GM23338 (cell line): ENCODE measurements around the gene GALM. TPM values are rescaled to one million over a fixed set of nuclear protein-coding genes. Genes with fewer than 3 reads are reported as not detected.

Source experiments
- ATAC-seq: fragments of 200-7000 bp; cut with Tn5 transposase; 3 replicates; pipeline ENCODE4 v1.9.1; 2020
- DNase-seq: peaks from one replicate; pipeline ENCODE4 v3.0.0-alpha.2; 2015; ENCODE audit warnings: low spot score
- H2AFZ ChIP-seq: fragments of 200-600 bp; sonication (generic); 2 replicates; pipeline ENCODE4 v1.8.0; 2016; ENCODE audit warnings: antibody characterized with exemption, mild to moderate bottlenecking, moderate library complexity
- H3F3A ChIP-seq: fragments of 200-600 bp; sonication (generic); replicated peaks from 2 replicates; pipeline ENCODE4 v1.8.0; 2017; ENCODE audit warnings: antibody characterized with exemption, mixed run types, low read depth
- H3K27ac ChIP-seq: fragments of 200-600 bp; sonication (generic); 2 replicates; pipeline ENCODE4 v1.6.1; 2016; ENCODE audit warnings: low read depth
- H3K27me3 ChIP-seq: fragments of 200-600 bp; sonication (generic); 2 replicates; pipeline ENCODE4 v1.8.0; 2016; ENCODE audit warnings: mild to moderate bottlenecking, mixed run types, moderate library complexity; ENCODE audit not compliant: insufficient read depth
- H3K36me3 ChIP-seq: fragments of 200-600 bp; sonication (generic); 2 replicates; pipeline ENCODE4 v1.8.0; 2016; ENCODE audit warnings: mild to moderate bottlenecking; ENCODE audit not compliant: insufficient read depth
- H3K4me1 ChIP-seq: fragments of 200-600 bp; sonication (generic); 2 replicates; pipeline ENCODE4 v1.8.0; 2016; ENCODE audit warnings: mild to moderate bottlenecking, moderate library complexity; ENCODE audit not compliant: insufficient read depth
- H3K4me2 ChIP-seq: fragments of 200-600 bp; sonication (generic); 2 replicates; pipeline ENCODE4 v1.7.1; 2017; ENCODE audit warnings: mixed run types
- H3K4me3 ChIP-seq: fragments of 200-600 bp; sonication (generic); 2 replicates; pipeline ENCODE4 v1.6.1; 2016; ENCODE audit warnings: mixed run types
- H3K79me2 ChIP-seq: fragments of 200-600 bp; sonication (generic); replicated peaks from 2 replicates; pipeline ENCODE4 v1.8.0; 2017; ENCODE audit warnings: mild to moderate bottlenecking; ENCODE audit not compliant: insufficient read depth
- H3K9me2 ChIP-seq: fragments of 200-600 bp; sonication (generic); 2 replicates; pipeline ENCODE4 v1.8.0; 2017; ENCODE audit not compliant: insufficient read depth
- H4K20me1 ChIP-seq: fragments of 200-600 bp; sonication (generic); replicated peaks from 2 replicates; pipeline ENCODE4 v1.8.0; 2017; ENCODE audit warnings: mild to moderate bottlenecking; ENCODE audit not compliant: insufficient read depth
- H3K27ac Mint-ChIP-seq: 2 replicates; pipeline ENCODE4 v1.8.0; 2020; ENCODE audit warnings: inconsistent platforms, mild to moderate bottlenecking, moderate library complexity, mixed read lengths
- H3K27me3 Mint-ChIP-seq: 3 replicates; pipeline ENCODE4 v1.8.0; 2022; ENCODE audit warnings: low read depth, mild to moderate bottlenecking, moderate library complexity, mixed read lengths, inconsistent platforms; ENCODE audit not compliant: insufficient read depth, poor library complexity
- H3K36me3 Mint-ChIP-seq: 3 replicates; pipeline ENCODE4 v1.8.0; 2021; ENCODE audit warnings: low read depth, mild to moderate bottlenecking, inconsistent platforms, moderate library complexity, mixed read lengths
- H3K4me1 Mint-ChIP-seq: 3 replicates; pipeline ENCODE4 v1.8.0; 2020; ENCODE audit warnings: mild to moderate bottlenecking, inconsistent platforms, mixed read lengths
- H3K4me3 Mint-ChIP-seq: 3 replicates; pipeline ENCODE4 v1.8.0; 2021; ENCODE audit warnings: moderate library complexity, mild to moderate bottlenecking, inconsistent platforms, mixed read lengths
- H3K9me3 Mint-ChIP-seq: 3 replicates; pipeline ENCODE4 v1.8.0; 2020; ENCODE audit warnings: moderate library complexity, mild to moderate bottlenecking, inconsistent platforms, mixed read lengths
- CREB1 ChIP-seq: fragments of 250-450 bp; sonication (Bioruptor Pico); IDR thresholded peaks from 2 replicates; pipeline ENCODE4 v1.5.0; 2020; ENCODE audit warnings: low read depth, mild to moderate bottlenecking, moderate library complexity
- EZH2 ChIP-seq: fragments of 200-600 bp; sonication (generic); IDR thresholded peaks from one replicate; pipeline ENCODE4 v1.8.0; 2017; ENCODE audit warnings: antibody characterized with exemption, mild to moderate bottlenecking, low read depth; ENCODE audit not compliant: unreplicated experiment
- EZH2phosphoT487 ChIP-seq: fragments of 200-600 bp; sonication (generic); IDR thresholded peaks from one replicate; pipeline ENCODE4 v1.8.1; 2018; ENCODE audit warnings: antibody characterized with exemption; ENCODE audit not compliant: unreplicated experiment
- JUNB ChIP-seq: IDR thresholded peaks from one replicate; pipeline ENCODE4 v1.6.1; 2016; ENCODE audit warnings: antibody characterized with exemption; ENCODE audit not compliant: unreplicated experiment
- NANOG ChIP-seq: IDR thresholded peaks from 2 replicates; pipeline ENCODE4 v1.6.1; 2016; ENCODE audit warnings: antibody characterized with exemption, borderline replicate concordance
- POLR2AphosphoS5 ChIP-seq: IDR thresholded peaks from 2 replicates; pipeline ENCODE4 v1.6.1; 2016; ENCODE audit warnings: antibody characterized with exemption, low read depth
- STAT1 ChIP-seq: IDR thresholded peaks from one replicate; pipeline ENCODE4 v1.6.1; 2016; ENCODE audit warnings: antibody characterized with exemption; ENCODE audit not compliant: unreplicated experiment
- ZNF114 ChIP-seq: fragments of 250-450 bp; sonication (Bioruptor Pico); IDR thresholded peaks from 2 replicates; pipeline ENCODE4 v1.5.0; 2020; ENCODE audit warnings: mild to moderate bottlenecking, moderate library complexity
- ZNF331 ChIP-seq: fragments of 250-450 bp; sonication (Bioruptor Pico); IDR thresholded peaks from 2 replicates; pipeline ENCODE4 v1.5.0; 2020; ENCODE audit warnings: low read depth, mild to moderate bottlenecking, moderate library complexity
- polyA plus RNA-seq: library from polyadenylated mRNA; unstranded; fragments of >200 nt; fragmentation: Nextera tagmentation; extraction: Ambion mirVana; gene quantifications from 2 replicates; pipeline ENCODE4 v1.2.1, GENCODE V29; 2016
- total RNA-seq: library from RNA; depleted of rRNA; stranded (reverse); fragments of >200 nt; shearing (Covaris generic); gene quantifications from 2 replicates; pipeline ENCODE4 v1.2.3, GENCODE V29; 2014
- TF ChIP-seq, protein P1 (sequence below), 2 experiments: fragments of 200-600 bp in 1 of 2; sonication (generic) in 1 of 2; conservative IDR thresholded peaks; 2 replicates each; pipeline versions ENCODE4 v1.5.1 to v1.6.1; 2016 to 2017; ENCODE audit warnings: antibody characterized with exemption in 2 of 2, low read depth in 2 of 2, mild to moderate bottlenecking in 2 of 2, moderate library complexity in 1 of 2
- TF ChIP-seq, protein P2 (sequence below): fragments of 250-450 bp; sonication (Bioruptor Pico); IDR thresholded peaks from 2 replicates; pipeline ENCODE4 v1.5.0; 2020; ENCODE audit warnings: mild to moderate bottlenecking, moderate library complexity
- TF ChIP-seq, protein P3 (sequence below): IDR thresholded peaks from 2 replicates; pipeline ENCODE4 v1.6.1; 2016; ENCODE audit warnings: antibody characterized with exemption
- TF ChIP-seq, protein P4 (sequence below): IDR thresholded peaks from one replicate; pipeline ENCODE4 v1.6.1; 2018; ENCODE audit warnings: antibody characterized with exemption; ENCODE audit not compliant: unreplicated experiment

The GALM gene
- total and polyA plus RNA-seq, 2 experiments from 2014 or later = 9.3 to 21.6 TPM

DNA sequence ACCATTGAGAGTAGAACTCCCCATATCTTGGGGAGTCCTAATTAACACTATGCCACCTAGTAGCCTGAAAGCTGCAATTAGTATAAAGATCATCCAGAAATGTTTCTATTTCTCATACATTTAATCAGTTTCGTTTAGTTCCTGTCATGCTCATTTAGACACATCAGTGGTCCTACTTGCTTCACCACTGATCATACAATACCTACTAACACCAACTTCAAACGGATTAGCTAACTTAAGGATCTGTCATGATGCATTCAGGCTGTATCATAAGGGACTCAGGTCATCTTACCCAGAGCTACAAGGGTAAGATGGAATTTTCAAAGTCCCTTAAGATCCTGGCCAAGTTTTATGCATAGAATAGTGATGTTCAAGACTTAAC lies 78.5 kb downstream of the GALM start:
- Histone ChIP-seq H3K27me3 (no peaks in the 10 kb centered on the region), H3K79me2 (peaks cover 62% of the 10 kb centered on the region), H3K36me3 (peaks cover 67% of the 10 kb centered on the region), H3K4me1 (peaks cover 4% of the 10 kb centered on the region; the same call in 1 of the 2 replicates), H3K9me2 (no peaks in the 10 kb centered on the region), H3K4me3 (no peak overlapping the region), H4K20me1 (peaks cover 59% of the 10 kb centered on the region), H2AFZ (no peak overlapping the region), H3F3A (peaks cover 65% of the 10 kb centered on the region), H3K4me2 (no peak overlapping the region), H3K27ac (no peak overlapping the region)
- Mint-ChIP-seq H3K27me3 (peaks cover 8% of the 10 kb centered on the region), H3K4me3 (no peak overlapping the region), H3K9me3 (peaks cover 3% of the 10 kb centered on the region; the same call in 1 of the 3 replicates), H3K4me1 (peaks cover 29% of the 10 kb centered on the region), H3K36me3 (peaks cover 95% of the 10 kb centered on the region), H3K27ac (no peak overlapping the region)
- TF ChIP-seq, protein P1, sequence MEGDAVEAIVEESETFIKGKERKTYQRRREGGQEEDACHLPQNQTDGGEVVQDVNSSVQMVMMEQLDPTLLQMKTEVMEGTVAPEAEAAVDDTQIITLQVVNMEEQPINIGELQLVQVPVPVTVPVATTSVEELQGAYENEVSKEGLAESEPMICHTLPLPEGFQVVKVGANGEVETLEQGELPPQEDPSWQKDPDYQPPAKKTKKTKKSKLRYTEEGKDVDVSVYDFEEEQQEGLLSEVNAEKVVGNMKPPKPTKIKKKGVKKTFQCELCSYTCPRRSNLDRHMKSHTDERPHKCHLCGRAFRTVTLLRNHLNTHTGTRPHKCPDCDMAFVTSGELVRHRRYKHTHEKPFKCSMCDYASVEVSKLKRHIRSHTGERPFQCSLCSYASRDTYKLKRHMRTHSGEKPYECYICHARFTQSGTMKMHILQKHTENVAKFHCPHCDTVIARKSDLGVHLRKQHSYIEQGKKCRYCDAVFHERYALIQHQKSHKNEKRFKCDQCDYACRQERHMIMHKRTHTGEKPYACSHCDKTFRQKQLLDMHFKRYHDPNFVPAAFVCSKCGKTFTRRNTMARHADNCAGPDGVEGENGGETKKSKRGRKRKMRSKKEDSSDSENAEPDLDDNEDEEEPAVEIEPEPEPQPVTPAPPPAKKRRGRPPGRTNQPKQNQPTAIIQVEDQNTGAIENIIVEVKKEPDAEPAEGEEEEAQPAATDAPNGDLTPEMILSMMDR (conservative IDR thresholded peaks at IDR 0.05; ENCODE audit: low read depth in 2 of 2) = no peak
- TF ChIP-seq, protein P2, sequence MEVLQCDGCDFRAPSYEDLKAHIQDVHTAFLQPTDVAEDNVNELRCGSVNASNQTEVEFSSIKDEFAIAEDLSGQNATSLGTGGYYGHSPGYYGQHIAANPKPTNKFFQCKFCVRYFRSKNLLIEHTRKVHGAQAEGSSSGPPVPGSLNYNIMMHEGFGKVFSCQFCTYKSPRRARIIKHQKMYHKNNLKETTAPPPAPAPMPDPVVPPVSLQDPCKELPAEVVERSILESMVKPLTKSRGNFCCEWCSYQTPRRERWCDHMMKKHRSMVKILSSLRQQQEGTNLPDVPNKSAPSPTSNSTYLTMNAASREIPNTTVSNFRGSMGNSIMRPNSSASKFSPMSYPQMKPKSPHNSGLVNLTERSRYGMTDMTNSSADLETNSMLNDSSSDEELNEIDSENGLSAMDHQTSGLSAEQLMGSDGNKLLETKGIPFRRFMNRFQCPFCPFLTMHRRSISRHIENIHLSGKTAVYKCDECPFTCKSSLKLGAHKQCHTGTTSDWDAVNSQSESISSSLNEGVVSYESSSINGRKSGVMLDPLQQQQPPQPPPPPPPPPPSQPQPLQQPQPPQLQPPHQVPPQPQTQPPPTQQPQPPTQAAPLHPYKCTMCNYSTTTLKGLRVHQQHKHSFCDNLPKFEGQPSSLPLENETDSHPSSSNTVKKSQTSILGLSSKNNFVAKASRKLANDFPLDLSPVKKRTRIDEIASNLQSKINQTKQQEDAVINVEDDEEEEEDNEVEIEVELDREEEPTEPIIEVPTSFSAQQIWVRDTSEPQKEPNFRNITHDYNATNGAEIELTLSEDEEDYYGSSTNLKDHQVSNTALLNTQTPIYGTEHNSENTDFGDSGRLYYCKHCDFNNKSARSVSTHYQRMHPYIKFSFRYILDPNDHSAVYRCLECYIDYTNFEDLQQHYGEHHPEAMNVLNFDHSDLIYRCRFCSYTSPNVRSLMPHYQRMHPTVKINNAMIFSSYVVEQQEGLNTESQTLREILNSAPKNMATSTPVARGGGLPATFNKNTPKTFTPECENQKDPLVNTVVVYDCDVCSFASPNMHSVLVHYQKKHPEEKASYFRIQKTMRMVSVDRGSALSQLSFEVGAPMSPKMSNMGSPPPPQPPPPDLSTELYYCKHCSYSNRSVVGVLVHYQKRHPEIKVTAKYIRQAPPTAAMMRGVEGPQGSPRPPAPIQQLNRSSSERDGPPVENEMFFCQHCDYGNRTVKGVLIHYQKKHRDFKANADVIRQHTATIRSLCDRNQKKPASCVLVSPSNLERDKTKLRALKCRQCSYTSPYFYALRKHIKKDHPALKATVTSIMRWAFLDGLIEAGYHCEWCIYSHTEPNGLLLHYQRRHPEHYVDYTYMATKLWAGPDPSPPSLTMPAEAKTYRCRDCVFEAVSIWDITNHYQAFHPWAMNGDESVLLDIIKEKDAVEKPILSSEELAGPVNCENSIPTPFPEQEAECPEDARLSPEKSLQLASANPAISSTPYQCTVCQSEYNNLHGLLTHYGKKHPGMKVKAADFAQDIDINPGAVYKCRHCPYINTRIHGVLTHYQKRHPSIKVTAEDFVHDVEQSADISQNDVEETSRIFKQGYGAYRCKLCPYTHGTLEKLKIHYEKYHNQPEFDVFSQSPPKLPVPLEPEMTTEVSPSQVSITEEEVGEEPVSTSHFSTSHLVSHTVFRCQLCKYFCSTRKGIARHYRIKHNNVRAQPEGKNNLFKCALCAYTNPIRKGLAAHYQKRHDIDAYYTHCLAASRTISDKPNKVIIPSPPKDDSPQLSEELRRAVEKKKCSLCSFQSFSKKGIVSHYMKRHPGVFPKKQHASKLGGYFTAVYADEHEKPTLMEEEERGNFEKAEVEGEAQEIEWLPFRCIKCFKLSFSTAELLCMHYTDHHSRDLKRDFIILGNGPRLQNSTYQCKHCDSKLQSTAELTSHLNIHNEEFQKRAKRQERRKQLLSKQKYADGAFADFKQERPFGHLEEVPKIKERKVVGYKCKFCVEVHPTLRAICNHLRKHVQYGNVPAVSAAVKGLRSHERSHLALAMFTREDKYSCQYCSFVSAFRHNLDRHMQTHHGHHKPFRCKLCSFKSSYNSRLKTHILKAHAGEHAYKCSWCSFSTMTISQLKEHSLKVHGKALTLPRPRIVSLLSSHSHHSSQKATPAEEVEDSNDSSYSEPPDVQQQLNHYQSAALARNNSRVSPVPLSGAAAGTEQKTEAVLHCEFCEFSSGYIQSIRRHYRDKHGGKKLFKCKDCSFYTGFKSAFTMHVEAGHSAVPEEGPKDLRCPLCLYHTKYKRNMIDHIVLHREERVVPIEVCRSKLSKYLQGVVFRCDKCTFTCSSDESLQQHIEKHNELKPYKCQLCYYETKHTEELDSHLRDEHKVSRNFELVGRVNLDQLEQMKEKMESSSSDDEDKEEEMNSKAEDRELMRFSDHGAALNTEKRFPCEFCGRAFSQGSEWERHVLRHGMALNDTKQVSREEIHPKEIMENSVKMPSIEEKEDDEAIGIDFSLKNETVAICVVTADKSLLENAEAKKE (CRISPR knock-in tag) = no peak
- no peak for TF ChIP-seq EZH2phosphoT487
- TF ChIP-seq EZH2 = no peak
- no peak for TF ChIP-seq CREB1 (CRISPR knock-in tag)
- no peak for TF ChIP-seq JUNB
- TF ChIP-seq NANOG = no peak
- TF ChIP-seq, protein P3, sequence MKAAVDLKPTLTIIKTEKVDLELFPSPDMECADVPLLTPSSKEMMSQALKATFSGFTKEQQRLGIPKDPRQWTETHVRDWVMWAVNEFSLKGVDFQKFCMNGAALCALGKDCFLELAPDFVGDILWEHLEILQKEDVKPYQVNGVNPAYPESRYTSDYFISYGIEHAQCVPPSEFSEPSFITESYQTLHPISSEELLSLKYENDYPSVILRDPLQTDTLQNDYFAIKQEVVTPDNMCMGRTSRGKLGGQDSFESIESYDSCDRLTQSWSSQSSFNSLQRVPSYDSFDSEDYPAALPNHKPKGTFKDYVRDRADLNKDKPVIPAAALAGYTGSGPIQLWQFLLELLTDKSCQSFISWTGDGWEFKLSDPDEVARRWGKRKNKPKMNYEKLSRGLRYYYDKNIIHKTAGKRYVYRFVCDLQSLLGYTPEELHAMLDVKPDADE = no peak
- TF ChIP-seq, protein P4, sequence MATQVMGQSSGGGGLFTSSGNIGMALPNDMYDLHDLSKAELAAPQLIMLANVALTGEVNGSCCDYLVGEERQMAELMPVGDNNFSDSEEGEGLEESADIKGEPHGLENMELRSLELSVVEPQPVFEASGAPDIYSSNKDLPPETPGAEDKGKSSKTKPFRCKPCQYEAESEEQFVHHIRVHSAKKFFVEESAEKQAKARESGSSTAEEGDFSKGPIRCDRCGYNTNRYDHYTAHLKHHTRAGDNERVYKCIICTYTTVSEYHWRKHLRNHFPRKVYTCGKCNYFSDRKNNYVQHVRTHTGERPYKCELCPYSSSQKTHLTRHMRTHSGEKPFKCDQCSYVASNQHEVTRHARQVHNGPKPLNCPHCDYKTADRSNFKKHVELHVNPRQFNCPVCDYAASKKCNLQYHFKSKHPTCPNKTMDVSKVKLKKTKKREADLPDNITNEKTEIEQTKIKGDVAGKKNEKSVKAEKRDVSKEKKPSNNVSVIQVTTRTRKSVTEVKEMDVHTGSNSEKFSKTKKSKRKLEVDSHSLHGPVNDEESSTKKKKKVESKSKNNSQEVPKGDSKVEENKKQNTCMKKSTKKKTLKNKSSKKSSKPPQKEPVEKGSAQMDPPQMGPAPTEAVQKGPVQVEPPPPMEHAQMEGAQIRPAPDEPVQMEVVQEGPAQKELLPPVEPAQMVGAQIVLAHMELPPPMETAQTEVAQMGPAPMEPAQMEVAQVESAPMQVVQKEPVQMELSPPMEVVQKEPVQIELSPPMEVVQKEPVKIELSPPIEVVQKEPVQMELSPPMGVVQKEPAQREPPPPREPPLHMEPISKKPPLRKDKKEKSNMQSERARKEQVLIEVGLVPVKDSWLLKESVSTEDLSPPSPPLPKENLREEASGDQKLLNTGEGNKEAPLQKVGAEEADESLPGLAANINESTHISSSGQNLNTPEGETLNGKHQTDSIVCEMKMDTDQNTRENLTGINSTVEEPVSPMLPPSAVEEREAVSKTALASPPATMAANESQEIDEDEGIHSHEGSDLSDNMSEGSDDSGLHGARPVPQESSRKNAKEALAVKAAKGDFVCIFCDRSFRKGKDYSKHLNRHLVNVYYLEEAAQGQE = no peak
- TF ChIP-seq STAT1 = no peak
- no peak for TF ChIP-seq POLR2AphosphoS5
- no peak for TF ChIP-seq ZNF114
- no peak for TF ChIP-seq ZNF331 (CRISPR knock-in tag)
- no peak for DNase-seq
- no peak for ATAC-seq
